Measurements from ENCODE around the gene ANKHD1. TPM values are rescaled to one million over a fixed set of nuclear protein-coding genes. Genes with fewer than 3 reads are reported as not detected.

ANKHD1 gene
- total and polyA plus RNA-seq, 9 of the 15 experiments (the other 6 are each of a cell fraction or from before 2014, with no cell fraction given), result 38.9 to 138 (median 78.7) TPM

GRCh38 chr5:140372971-140373487 is 28.6 kb upstream of the ANKHD1 start (continued):
- TF ChIP-seq ZBTB40 (IDR thresholded peaks at IDR 0.05) (0 out of 2 replicates have a peak, but pooled peaks have one; percentile 44), ZBTB40 (CRISPR knock-in tag; IDR thresholded peaks at IDR 0.05) (no peak), PHB (CRISPR knock-in tag; IDR thresholded peaks at IDR 0.05) (no peak), MED1 (CRISPR knock-in tag; IDR thresholded peaks at IDR 0.05; ENCODE audit: borderline replicate concordance) (no peak), ETS1 (conservative IDR thresholded peaks at IDR 0.05; ENCODE audit: control insufficient read depth, low read depth, low read length) (no peak), DEAF1 (CRISPR knock-in tag; IDR thresholded peaks at IDR 0.05) (peak; percentile 31; the same call in 1 of the 2 replicates), HDGF (IDR thresholded peaks at IDR 0.05) (no peak), TAF9B (IDR thresholded peaks at IDR 0.05; ENCODE audit: partially characterized antibody) (no peak)
- TF ChIP-seq, protein P1, sequence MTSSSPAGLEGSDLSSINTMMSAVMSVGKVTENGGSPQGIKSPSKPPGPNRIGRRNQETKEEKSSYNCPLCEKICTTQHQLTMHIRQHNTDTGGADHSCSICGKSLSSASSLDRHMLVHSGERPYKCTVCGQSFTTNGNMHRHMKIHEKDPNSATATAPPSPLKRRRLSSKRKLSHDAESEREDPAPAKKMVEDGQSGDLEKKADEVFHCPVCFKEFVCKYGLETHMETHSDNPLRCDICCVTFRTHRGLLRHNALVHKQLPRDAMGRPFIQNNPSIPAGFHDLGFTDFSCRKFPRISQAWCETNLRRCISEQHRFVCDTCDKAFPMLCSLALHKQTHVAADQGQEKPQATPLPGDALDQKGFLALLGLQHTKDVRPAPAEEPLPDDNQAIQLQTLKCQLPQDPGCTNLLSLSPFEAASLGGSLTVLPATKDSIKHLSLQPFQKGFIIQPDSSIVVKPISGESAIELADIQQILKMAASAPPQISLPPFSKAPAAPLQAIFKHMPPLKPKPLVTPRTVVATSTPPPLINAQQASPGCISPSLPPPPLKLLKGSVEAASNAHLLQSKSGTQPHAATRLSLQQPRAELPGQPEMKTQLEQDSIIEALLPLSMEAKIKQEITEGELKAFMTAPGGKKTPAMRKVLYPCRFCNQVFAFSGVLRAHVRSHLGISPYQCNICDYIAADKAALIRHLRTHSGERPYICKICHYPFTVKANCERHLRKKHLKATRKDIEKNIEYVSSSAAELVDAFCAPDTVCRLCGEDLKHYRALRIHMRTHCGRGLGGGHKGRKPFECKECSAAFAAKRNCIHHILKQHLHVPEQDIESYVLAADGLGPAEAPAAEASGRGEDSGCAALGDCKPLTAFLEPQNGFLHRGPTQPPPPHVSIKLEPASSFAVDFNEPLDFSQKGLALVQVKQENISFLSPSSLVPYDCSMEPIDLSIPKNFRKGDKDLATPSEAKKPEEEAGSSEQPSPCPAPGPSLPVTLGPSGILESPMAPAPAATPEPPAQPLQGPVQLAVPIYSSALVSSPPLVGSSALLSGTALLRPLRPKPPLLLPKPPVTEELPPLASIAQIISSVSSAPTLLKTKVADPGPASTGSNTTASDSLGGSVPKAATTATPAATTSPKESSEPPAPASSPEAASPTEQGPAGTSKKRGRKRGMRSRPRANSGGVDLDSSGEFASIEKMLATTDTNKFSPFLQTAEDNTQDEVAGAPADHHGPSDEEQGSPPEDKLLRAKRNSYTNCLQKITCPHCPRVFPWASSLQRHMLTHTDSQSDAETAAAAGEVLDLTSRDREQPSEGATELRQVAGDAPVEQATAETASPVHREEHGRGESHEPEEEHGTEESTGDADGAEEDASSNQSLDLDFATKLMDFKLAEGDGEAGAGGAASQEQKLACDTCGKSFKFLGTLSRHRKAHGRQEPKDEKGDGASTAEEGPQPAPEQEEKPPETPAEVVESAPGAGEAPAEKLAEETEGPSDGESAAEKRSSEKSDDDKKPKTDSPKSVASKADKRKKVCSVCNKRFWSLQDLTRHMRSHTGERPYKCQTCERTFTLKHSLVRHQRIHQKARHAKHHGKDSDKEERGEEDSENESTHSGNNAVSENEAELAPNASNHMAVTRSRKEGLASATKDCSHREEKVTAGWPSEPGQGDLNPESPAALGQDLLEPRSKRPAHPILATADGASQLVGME (CRISPR knock-in tag; IDR thresholded peaks at IDR 0.05), result no peak
